ENCODE measurements around the gene INS. TPM values are rescaled to one million over a fixed set of nuclear protein-coding genes. Genes with fewer than 3 reads are reported as not detected.

Gene INS
- total and polyA plus RNA-seq, 2 of the 13 experiments (the other 11 are each of a cell fraction or from before 2014, with no cell fraction given): not detected

DNA sequence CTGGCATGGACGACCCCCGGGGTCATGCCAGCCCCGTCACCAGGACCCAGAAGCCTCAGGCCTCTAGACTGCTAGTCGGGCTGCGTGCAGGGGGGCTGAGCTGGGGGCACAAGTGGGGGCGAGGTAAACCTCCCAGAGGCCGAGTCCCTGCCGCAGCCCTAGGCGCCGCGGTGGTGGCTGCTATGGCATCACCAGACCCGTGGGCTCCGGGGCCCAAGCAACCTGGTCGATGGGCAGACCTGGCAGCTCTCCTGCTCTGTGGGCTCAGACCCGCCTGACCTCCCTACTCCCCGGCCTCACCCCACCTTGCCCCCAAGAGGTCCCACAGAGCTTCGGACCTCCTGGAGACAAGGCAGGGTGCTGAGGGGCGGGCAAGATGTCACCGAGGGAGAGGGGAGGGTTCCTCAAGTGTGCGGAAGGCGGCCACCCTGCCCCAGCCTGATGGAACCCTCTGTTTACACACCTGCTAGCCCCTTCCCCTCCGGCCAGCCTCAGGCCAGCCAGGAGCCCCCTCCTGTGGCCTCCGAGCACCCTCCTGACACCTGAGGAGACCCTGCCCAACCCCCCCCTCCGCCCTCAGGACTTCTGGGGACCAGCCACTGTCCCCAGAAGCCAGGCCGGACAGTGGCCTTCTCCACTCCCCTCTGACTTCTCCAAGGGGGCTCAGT is 31.2 kb downstream of the INS start (continued):
- TF ChIP-seq, protein P1, sequence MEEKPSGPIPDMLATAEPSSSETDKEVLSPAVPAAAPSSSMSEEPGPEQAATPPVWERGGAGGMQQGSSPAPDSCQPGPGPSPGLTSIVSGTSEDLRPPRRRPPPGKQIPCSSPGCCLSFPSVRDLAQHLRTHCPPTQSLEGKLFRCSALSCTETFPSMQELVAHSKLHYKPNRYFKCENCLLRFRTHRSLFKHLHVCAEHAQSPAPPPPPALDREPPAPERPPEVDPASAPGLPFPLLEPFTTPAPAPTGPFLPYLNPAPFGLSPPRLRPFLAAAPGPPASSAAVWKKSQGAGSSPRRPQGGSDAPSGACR (CRISPR knock-in tag; IDR thresholded peaks at IDR 0.05): 0 out of 2 replicates have a peak, but pooled peaks have one; percentile 21
- TF ChIP-seq, protein P2, sequence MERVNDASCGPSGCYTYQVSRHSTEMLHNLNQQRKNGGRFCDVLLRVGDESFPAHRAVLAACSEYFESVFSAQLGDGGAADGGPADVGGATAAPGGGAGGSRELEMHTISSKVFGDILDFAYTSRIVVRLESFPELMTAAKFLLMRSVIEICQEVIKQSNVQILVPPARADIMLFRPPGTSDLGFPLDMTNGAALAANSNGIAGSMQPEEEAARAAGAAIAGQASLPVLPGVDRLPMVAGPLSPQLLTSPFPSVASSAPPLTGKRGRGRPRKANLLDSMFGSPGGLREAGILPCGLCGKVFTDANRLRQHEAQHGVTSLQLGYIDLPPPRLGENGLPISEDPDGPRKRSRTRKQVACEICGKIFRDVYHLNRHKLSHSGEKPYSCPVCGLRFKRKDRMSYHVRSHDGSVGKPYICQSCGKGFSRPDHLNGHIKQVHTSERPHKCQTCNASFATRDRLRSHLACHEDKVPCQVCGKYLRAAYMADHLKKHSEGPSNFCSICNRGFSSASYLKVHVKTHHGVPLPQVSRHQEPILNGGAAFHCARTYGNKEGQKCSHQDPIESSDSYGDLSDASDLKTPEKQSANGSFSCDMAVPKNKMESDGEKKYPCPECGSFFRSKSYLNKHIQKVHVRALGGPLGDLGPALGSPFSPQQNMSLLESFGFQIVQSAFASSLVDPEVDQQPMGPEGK (CRISPR knock-in tag; IDR thresholded peaks at IDR 0.05): no peak
- TF ChIP-seq BRCA1 (CRISPR knock-in tag; IDR thresholded peaks at IDR 0.05) (peak; percentile 23; the same call in 1 of the 2 replicates), ZSCAN22 (CRISPR knock-in tag; IDR thresholded peaks at IDR 0.05) (no peak), TARDBP (CRISPR knock-in tag; IDR thresholded peaks at IDR 0.05) (peak; percentile 71), CHCHD3 (CRISPR knock-in tag; IDR thresholded peaks at IDR 0.05) (0 out of 2 replicates have a peak, but pooled peaks have one; percentile 29), HNRNPUL1 (IDR thresholded peaks at IDR 0.05; ENCODE audit: low read depth, low read length) (no peak), ZFP36 (IDR thresholded peaks at IDR 0.05; ENCODE audit: borderline replicate concordance, low read depth, low read length, partially characterized antibody) (no peak), TEAD3 (CRISPR knock-in tag; optimal IDR thresholded peaks at IDR 0.05; ENCODE audit: borderline replicate concordance) (no peak), GABPA (IDR thresholded peaks at IDR 0.05; ENCODE audit: low read depth, low read length) (no peak), GABPA (CRISPR knock-in tag; IDR thresholded peaks at IDR 0.05; ENCODE audit: low read depth) (no peak), SALL1 (CRISPR knock-in tag; IDR thresholded peaks at IDR 0.05) (peak; percentile 18; the same call in 1 of the 2 replicates), SALL2 (CRISPR knock-in tag; IDR thresholded peaks at IDR 0.05) (no peak)

All from HepG2 (cell line).